Measurements from ENCODE around the gene DNAJC11. TPM values are rescaled to one million over a fixed set of nuclear protein-coding genes. Genes with fewer than 3 reads are reported as not detected.
A peak's percentile ranks its signal among the peaks of the same experiment; 100 is the strongest.
"Not testable (repeated sequence)": the region's sequence is repeated elsewhere in the genome, so short reads cannot be mapped to it uniquely, and the experiment has no call there.

DNAJC11 gene
- total and polyA plus RNA-seq, 9 donors: 26.9 to 41.0 (median 34.4) TPM

DNA sequence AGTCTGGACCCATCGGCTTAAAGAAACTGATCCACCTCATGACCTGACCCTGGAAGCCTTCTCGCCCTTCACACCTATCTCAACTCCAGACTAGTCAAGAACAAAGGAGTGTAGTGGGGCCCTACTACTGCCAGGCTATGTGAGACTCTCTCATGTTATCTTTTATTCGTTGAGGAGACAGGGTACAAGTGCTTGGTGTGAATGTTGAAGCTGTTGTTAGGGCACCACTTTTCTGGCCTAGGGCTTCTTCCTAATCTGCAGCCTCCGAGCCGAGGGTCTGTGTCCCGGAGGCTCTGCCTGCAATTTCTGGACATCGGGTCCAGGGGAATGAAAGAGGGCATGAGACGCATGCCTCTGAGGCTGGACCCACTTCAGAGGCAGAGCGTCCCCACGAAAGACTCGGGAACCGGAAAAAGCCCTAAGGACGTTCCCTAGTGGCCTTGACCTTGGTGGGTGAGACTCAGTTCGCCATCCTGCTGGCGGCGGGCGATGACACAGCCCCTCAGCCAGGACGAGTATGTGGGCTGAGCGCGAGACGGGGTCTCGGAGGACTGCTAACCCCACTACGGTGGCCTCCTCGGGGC, 671 bp downstream of the DNAJC11 start:
- WGBS (ENCODE audit: insufficient coverage): 3% methylated on average over 21 of the region's 24 CpGs
- H3K4me1 ChIP-seq (ENCODE audit: control insufficient read depth, insufficient read depth, low read length): peaks cover 13% of the 10 kb centered on the region
- H3K36me3 ChIP-seq (ENCODE audit: control insufficient read depth, insufficient read depth, low read length): peaks cover 6% of the 10 kb centered on the region
- H3K27ac ChIP-seq (ENCODE audit: low read length): peak overlapping the region; percentile 35
- peak overlapping the region; percentile 99 for H3K4me3 ChIP-seq (ENCODE audit: low read length)
- peak; percentile 7 for DNase-seq
- no peaks in the 10 kb centered on the region for H3K27me3 ChIP-seq (ENCODE audit: control insufficient read depth, insufficient read depth, low read length)
- no peaks in the 10 kb centered on the region for H3K9me3 ChIP-seq (replicated peaks; ENCODE audit: control insufficient read depth, low read depth, low read length)

DNA sequence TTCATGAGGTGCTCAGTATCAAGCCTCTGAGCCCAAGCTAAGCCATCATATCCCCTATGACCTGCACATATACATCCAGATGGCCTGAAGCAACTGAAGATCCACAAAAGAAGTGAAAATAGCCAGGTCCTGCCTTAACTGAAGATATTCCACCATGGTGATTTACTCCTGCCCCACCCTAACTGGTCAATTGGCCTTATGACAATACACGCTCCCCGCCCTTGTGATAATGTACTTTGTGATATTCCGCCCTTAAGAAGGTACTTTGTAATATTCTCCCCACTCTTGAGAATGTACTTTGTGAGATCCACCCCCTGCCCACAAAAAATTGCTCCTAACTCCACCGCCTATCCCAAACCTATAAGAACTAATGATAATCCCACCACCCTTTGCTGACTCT, 1.7 kb downstream of the DNAJC11 start:
- not testable (repeated sequence) for H3K27ac ChIP-seq (ENCODE audit: low read length); H3K4me3 ChIP-seq (ENCODE audit: low read length); H3K27me3 ChIP-seq (ENCODE audit: control insufficient read depth, insufficient read depth, low read length); H3K9me3 ChIP-seq (replicated peaks; ENCODE audit: control insufficient read depth, low read depth, low read length); DNase-seq; H3K36me3 ChIP-seq (ENCODE audit: control insufficient read depth, insufficient read depth, low read length)
- 100% methylated on average over 1 of the region's 4 CpGs for WGBS (ENCODE audit: insufficient coverage)
- H3K4me1 ChIP-seq (ENCODE audit: control insufficient read depth, insufficient read depth, low read length): peaks cover 13% of the 10 kb centered on the region

DNA sequence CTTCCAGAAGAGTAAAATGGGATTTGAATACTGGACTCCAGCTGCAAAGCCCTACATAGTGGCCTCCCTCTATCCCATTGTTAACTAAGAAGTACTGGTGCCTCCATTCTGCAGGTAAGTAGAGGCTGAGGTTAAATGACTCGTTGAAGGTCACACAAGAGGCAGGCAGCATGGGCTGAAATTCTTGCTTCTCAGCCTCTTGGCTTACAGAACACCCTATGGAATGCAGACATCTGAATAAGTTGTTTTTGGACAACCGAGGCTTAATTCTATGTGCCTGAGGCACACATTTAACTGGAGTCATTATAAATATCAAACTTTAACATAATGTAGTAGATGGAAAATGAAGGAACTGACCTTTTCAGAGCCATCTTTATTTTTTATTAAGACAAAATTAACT, 5.7 kb downstream of the DNAJC11 start:
- no peak overlapping the region for H3K4me3 ChIP-seq (ENCODE audit: low read length)
- H3K4me1 ChIP-seq (ENCODE audit: control insufficient read depth, insufficient read depth, low read length): peaks cover 7% of the 10 kb centered on the region
- no CpG with 5 or more reads among the region's 2 CpGs for WGBS (ENCODE audit: insufficient coverage)
- peaks cover 9% of the 10 kb centered on the region for H3K36me3 ChIP-seq (ENCODE audit: control insufficient read depth, insufficient read depth, low read length)
- no peaks in the 10 kb centered on the region for H3K9me3 ChIP-seq (replicated peaks; ENCODE audit: control insufficient read depth, low read depth, low read length)
- H3K27ac ChIP-seq (ENCODE audit: low read length): no peak overlapping the region
- no peak for DNase-seq
- H3K27me3 ChIP-seq (ENCODE audit: control insufficient read depth, insufficient read depth, low read length): no peaks in the 10 kb centered on the region

DNA sequence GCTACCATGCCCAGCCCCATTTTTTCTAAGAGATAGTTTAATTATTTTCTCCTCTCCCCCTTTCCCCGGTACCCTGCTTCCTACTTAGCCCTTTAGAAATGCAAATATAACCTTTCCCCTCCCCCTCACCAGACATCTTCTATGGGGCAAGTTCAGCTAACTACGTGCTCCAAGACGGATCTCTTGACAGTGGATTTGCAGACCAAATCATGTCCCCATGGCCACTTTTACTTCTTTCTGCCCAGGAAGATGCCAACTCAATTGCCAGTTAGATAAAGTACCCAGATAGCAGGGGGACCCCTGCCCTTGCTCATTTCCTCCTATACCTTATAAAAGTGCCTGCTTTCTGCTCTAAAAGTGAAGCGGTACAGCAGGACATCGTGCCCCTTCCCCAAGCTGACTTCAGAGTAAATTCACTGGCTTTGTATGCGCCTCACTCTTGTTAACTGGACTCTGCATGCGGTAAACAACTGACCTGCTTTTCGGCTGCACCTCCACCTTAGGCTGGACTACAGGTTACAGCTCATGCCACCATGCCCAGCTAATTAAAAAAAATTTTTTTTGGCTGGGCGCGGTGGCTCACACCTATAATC, 7.4 kb downstream of the DNAJC11 start:
- no peak overlapping the region for H3K27ac ChIP-seq (ENCODE audit: low read length)
- no peaks in the 10 kb centered on the region for H3K9me3 ChIP-seq (replicated peaks; ENCODE audit: control insufficient read depth, low read depth, low read length)
- H3K36me3 ChIP-seq (ENCODE audit: control insufficient read depth, insufficient read depth, low read length): peaks cover 8% of the 10 kb centered on the region
- no peaks in the 10 kb centered on the region for H3K4me1 ChIP-seq (ENCODE audit: control insufficient read depth, insufficient read depth, low read length)
- no peak for DNase-seq
- 73% methylated on average over 8 of the region's 10 CpGs for WGBS (ENCODE audit: insufficient coverage)
- H3K27me3 ChIP-seq (ENCODE audit: control insufficient read depth, insufficient read depth, low read length): no peaks in the 10 kb centered on the region
- H3K4me3 ChIP-seq (ENCODE audit: low read length): no peak overlapping the region

DNA sequence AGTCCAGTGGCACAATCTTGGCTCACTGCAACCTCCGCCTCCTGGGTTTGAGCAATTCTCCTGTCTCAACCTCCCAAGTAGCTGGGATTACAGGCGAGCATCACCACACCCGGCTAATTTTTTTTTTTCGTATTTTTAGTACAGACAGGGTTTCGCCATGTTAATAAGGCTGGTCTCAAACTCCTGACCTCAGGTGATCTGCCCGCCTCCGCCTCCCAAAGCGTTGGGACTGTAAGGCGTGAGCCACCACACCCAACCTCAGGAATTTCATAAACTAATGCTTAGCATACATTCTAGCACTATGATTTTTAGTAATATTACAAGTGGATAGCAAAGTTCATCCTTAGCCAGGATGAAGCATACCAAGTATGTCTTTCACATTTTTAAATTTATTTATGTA, 8.7 kb downstream of the DNAJC11 start:
- H3K4me3 ChIP-seq (ENCODE audit: low read length): no peak overlapping the region
- no peak overlapping the region for H3K27ac ChIP-seq (ENCODE audit: low read length)
- 98% methylated on average over 5 of the region's 9 CpGs for WGBS (ENCODE audit: insufficient coverage)
- H3K4me1 ChIP-seq (ENCODE audit: control insufficient read depth, insufficient read depth, low read length): no peaks in the 10 kb centered on the region
- peaks cover 5% of the 10 kb centered on the region for H3K36me3 ChIP-seq (ENCODE audit: control insufficient read depth, insufficient read depth, low read length)
- no peaks in the 10 kb centered on the region for H3K27me3 ChIP-seq (ENCODE audit: control insufficient read depth, insufficient read depth, low read length)
- no peak for DNase-seq
- no peaks in the 10 kb centered on the region for H3K9me3 ChIP-seq (replicated peaks; ENCODE audit: control insufficient read depth, low read depth, low read length)

DNA sequence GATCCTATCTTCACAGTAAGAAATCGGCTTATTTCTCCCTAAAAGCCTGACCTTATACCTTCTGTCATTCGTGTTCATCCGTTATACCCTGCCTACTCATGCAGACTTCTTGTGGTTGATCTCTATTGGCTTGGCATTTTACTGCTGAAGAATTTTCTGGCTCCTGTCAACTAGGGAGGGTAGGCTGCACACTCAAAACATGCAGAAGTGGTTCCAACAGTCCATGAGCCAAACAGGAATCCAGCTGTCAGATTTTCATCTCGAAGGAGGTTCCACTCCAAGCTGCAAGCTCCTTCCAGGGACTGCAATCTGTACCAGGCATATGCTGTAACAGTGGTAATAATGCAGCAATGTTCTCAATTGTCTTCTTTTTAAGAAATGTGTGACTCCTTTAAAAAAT, 10.1 kb downstream of the DNAJC11 start:
- Histone ChIP-seq H3K36me3 (ENCODE audit: control insufficient read depth, insufficient read depth, low read length) (peaks cover 3% of the 10 kb centered on the region), H3K9me3 (replicated peaks; ENCODE audit: control insufficient read depth, low read depth, low read length) (no peaks in the 10 kb centered on the region), H3K4me1 (ENCODE audit: control insufficient read depth, insufficient read depth, low read length) (no peaks in the 10 kb centered on the region), H3K4me3 (ENCODE audit: low read length) (no peak overlapping the region), H3K27me3 (ENCODE audit: control insufficient read depth, insufficient read depth, low read length) (no peaks in the 10 kb centered on the region), H3K27ac (ENCODE audit: low read length) (no peak overlapping the region)
- DNase-seq: no peak
- WGBS (ENCODE audit: insufficient coverage): 100% methylated on average over 1 of the region's 4 CpGs

DNA sequence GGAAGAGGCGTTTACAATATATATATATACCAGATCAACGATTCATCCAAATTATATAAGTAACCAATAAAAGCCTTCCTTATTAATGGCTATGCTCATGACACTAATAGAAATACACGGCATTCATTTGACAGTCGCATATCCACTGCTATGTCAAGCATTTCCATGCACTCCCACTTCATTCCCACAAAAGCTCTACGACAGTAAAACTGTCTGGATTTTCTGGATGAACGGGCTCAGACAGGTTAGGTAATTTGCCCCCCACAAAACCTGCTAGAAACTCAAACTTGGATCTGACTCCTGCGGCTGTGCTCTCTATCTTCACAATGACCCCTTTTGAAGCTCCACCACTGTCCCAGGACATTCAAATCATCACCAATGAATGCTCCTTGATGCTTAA, 11.4 kb downstream of the DNAJC11 start:
- H3K27ac ChIP-seq (ENCODE audit: low read length): no peak overlapping the region
- 83% methylated on average over 4 of the region's 7 CpGs for WGBS (ENCODE audit: insufficient coverage)

DNA sequence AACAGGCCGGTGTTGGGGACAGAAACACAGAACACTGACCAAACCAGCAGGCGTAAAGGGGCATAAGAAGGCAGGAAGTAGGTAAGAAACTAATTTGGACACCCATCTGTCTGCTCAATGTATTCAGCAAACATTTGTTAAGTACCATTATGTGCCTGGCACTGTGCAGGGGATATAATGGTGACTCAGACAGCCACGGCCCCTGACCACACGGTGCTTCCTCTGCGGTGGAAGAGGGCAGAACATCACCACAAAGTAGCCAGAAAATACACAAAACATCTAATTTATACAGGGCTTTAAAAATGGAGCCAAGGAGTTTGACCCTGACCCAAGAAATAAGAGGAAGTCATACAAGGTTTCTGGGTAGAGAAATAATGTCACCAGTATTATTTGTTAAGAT, 12.9 kb downstream of the DNAJC11 start:
- Histone ChIP-seq H3K27me3 (ENCODE audit: control insufficient read depth, insufficient read depth, low read length) (no peaks in the 10 kb centered on the region), H3K4me3 (ENCODE audit: low read length) (no peak overlapping the region), H3K9me3 (replicated peaks; ENCODE audit: control insufficient read depth, low read depth, low read length) (no peaks in the 10 kb centered on the region), H3K27ac (ENCODE audit: low read length) (no peak overlapping the region), H3K36me3 (ENCODE audit: control insufficient read depth, insufficient read depth, low read length) (peaks cover 3% of the 10 kb centered on the region), H3K4me1 (ENCODE audit: control insufficient read depth, insufficient read depth, low read length) (no peaks in the 10 kb centered on the region)
- no peak for DNase-seq
- 93% methylated on average over 2 of the region's 5 CpGs for WGBS (ENCODE audit: insufficient coverage)

More for the DNA sequence above, 11.4 kb downstream of the DNAJC11 start:
- no peak for DNase-seq
- Histone ChIP-seq H3K27me3 (ENCODE audit: control insufficient read depth, insufficient read depth, low read length) (no peaks in the 10 kb centered on the region), H3K36me3 (ENCODE audit: control insufficient read depth, insufficient read depth, low read length) (peaks cover 3% of the 10 kb centered on the region), H3K9me3 (replicated peaks; ENCODE audit: control insufficient read depth, low read depth, low read length) (no peaks in the 10 kb centered on the region), H3K4me3 (ENCODE audit: low read length) (no peak overlapping the region), H3K4me1 (ENCODE audit: control insufficient read depth, insufficient read depth, low read length) (no peaks in the 10 kb centered on the region)

DNA sequence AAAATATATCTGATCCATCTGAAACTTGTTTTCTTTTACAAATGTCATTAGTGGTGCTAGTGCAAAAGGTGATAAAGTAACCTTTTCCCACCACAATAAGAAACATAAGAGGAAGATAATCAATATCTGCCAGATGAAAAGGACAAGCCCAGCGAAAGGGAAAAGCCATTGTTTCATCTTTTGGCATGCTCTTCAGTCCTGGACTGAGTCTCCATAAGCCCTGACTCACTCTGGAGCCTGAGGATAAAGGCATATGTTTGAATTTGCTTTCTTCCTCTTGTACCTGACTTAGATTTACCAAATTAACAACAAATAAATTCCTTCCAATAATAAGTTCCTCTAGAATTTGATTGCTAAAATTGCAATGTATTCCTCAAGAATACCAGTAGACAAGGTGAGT, 13.6 kb downstream of the DNAJC11 start:
- no peaks in the 10 kb centered on the region for H3K27me3 ChIP-seq (ENCODE audit: control insufficient read depth, insufficient read depth, low read length)
- WGBS (ENCODE audit: insufficient coverage): no CpG with 5 or more reads among the region's 1 CpG
- no peaks in the 10 kb centered on the region for H3K9me3 ChIP-seq (replicated peaks; ENCODE audit: control insufficient read depth, low read depth, low read length)
- no peak for DNase-seq
- no peak overlapping the region for H3K27ac ChIP-seq (ENCODE audit: low read length)
- H3K4me1 ChIP-seq (ENCODE audit: control insufficient read depth, insufficient read depth, low read length): no peaks in the 10 kb centered on the region
- peaks cover 3% of the 10 kb centered on the region for H3K36me3 ChIP-seq (ENCODE audit: control insufficient read depth, insufficient read depth, low read length)
- H3K4me3 ChIP-seq (ENCODE audit: low read length): no peak overlapping the region

DNA sequence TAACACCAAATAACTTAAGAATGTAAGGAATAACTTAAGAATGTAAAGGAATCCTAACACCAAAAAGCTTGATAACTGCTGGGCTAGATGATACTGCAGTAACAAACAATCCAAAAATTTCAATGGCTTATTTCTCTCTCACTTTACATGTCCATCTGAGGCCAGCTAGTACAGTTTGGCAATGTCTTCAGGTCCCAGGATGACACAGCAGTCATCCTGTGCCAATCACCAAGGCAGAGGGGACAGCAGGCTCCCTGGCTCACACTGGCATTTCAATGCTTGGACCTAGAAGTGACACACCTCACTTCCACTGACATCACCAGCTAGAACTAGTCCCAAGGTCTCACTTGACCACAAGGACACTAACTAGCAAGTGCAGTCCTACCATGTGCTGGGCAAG, 15.3 kb downstream of the DNAJC11 start:
- DNase-seq: no peak
- H3K9me3 ChIP-seq (replicated peaks; ENCODE audit: control insufficient read depth, low read depth, low read length): no peaks in the 10 kb centered on the region
- no peaks in the 10 kb centered on the region for H3K36me3 ChIP-seq (ENCODE audit: control insufficient read depth, insufficient read depth, low read length)
- no peaks in the 10 kb centered on the region for H3K4me1 ChIP-seq (ENCODE audit: control insufficient read depth, insufficient read depth, low read length)
- H3K4me3 ChIP-seq (ENCODE audit: low read length): no peak overlapping the region
- no peaks in the 10 kb centered on the region for H3K27me3 ChIP-seq (ENCODE audit: control insufficient read depth, insufficient read depth, low read length)
- no peak overlapping the region for H3K27ac ChIP-seq (ENCODE audit: low read length)

DNA sequence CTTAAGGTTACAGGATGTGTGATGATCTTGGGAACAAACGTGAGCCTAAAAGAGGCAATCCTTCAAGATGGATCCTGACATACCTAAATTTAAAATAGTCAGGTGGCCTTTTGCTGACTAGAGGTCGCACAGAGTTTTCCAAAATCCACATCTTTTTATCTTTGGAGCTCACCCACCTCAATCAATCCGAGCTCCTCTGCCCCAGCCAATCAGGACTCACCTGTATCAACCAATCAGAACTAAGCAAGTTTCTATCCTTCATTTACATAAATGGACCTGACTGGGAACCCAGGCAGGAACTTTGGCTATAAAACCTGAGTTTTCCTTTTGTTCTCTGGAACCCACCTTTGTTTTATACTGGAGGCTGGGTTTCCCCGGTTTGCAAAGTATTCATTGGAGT, 16.2 kb downstream of the DNAJC11 start:
- Histone ChIP-seq H3K4me1 (ENCODE audit: control insufficient read depth, insufficient read depth, low read length) (no peaks in the 10 kb centered on the region), H3K36me3 (ENCODE audit: control insufficient read depth, insufficient read depth, low read length) (peaks cover 6% of the 10 kb centered on the region), H3K4me3 (ENCODE audit: low read length) (no peak overlapping the region), H3K27me3 (ENCODE audit: control insufficient read depth, insufficient read depth, low read length) (no peaks in the 10 kb centered on the region), H3K9me3 (replicated peaks; ENCODE audit: control insufficient read depth, low read depth, low read length) (no peaks in the 10 kb centered on the region), H3K27ac (ENCODE audit: low read length) (no peak overlapping the region)
- DNase-seq: no peak
- 100% methylated on average over 2 of the region's 4 CpGs for WGBS (ENCODE audit: insufficient coverage)
